HCT116 (cell line): ENCODE data around the gene ZDHHC14. TPM values are rescaled to one million over a fixed set of nuclear protein-coding genes. Genes with fewer than 3 reads are reported as not detected.

Experiments
- ATAC-seq: fragments of 200-7000 bp; cut with Tn5 transposase; 2 replicates; pipeline ENCODE4 v1.9.1; 2020; ENCODE audit warnings: mild to moderate bottlenecking, moderate library complexity
- BruUV-seq: library from RNA; stranded (reverse); fragments of 400-500 nt; replicated peaks from 2 replicates; lab custom pipeline; 2021; lab: Mats Ljungman, UMichigan
- CTCF ChIA-PET: fragments of 300-600 bp; sonication (Branson Sonifier 250); formaldehyde crosslinking; loops from one replicate; lab custom pipeline; 2021; ENCODE audit warnings: antibody characterized with exemption; lab: Charles Lee
- POLR2A ChIA-PET: fragments of 300-600, 350-600 bp; sonication (Branson Sonifier 250); formaldehyde crosslinking; loops from one replicate; lab custom pipeline; 2021; ENCODE audit warnings: antibody characterized with exemption; lab: Charles Lee
- RAD21 ChIA-PET, 2 experiments: fragments of 300-600 bp; sonication (Branson Sonifier 250); formaldehyde crosslinking; loops; one replicate each; lab custom pipeline; 2023; ENCODE audit warnings: low total read pairs in 2 of 2; ENCODE audit not compliant: uncharacterized antibody in 2 of 2, unreplicated experiment in 2 of 2, low non-redundant PET in 1 of 2; lab: Charles Lee
- DNase-seq: peaks from one replicate; pipeline ENCODE4 v3.0.0-alpha.2; 2010; ENCODE audit warnings: low read depth, low spot score
- H2AFZ ChIP-seq: fragments of 200-600 bp; shearing (Covaris generic), sonication (generic); 2 replicates; pipeline ENCODE4 v1.6.1; 2017; ENCODE audit warnings: low read depth, mixed run types, mixed read lengths, antibody characterized with exemption, low read length; ENCODE audit not compliant: poor library complexity, severe bottlenecking
- H3K27ac ChIP-seq: 2 replicates; pipeline ENCODE4 v1.5.1; 2012; ENCODE audit warnings: low read depth, low read length
- H3K27me3 ChIP-seq: fragments of 200-600 bp; sonication (generic); 2 replicates; pipeline ENCODE4 v1.6.1; 2016; ENCODE audit warnings: mixed run types, low read length, mixed read lengths; ENCODE audit not compliant: insufficient read depth
- H3K36me3 ChIP-seq, 2 experiments: fragments of 200-500 bp in 1 of 2; fragments of 200-600 bp in 1 of 2; sonication (Bioruptor generic) in 1 of 2; sonication (generic) in 1 of 2; 2 replicates each; pipeline versions ENCODE4 v1.5.1 to v1.6.1; 2014 to 2016; ENCODE audit warnings: low read length in 2 of 2, inconsistent platforms in 1 of 2, mixed read lengths in 1 of 2, mixed run types in 1 of 2; ENCODE audit not compliant: insufficient read depth in 2 of 2, control insufficient read depth in 1 of 2
- H3K4me1 ChIP-seq, 2 experiments: fragments of 200-600 bp in 1 of 2; sonication (generic) in 1 of 2; 2 replicates each; pipeline versions ENCODE4 v1.5.1 to v1.6.1; 2012 to 2017; ENCODE audit warnings: low read length in 2 of 2, inconsistent platforms in 1 of 2, mild to moderate bottlenecking in 1 of 2, mixed read lengths in 1 of 2, mixed run types in 1 of 2, moderate library complexity in 1 of 2; ENCODE audit not compliant: insufficient read depth in 2 of 2, control insufficient read depth in 1 of 2
- H3K4me2 ChIP-seq: fragments of 200-600 bp; sonication (generic); 2 replicates; pipeline ENCODE4 v1.6.1; 2017; ENCODE audit warnings: mixed run types, low read length, mixed read lengths
- H3K4me3 ChIP-seq, 2 experiments: fragments of 200-600 bp in 1 of 2; sonication (generic) in 1 of 2; replicated peaks in 1 of 2; 2 replicates each; pipeline ENCODE4 v1.5.1; 2011 to 2016; ENCODE audit warnings: low read length in 2 of 2, control low read depth in 1 of 2, low read depth in 1 of 2, mild to moderate bottlenecking in 1 of 2, mixed read lengths in 1 of 2, mixed run types in 1 of 2
- H3K79me2 ChIP-seq: fragments of 200-600 bp; sonication (generic); 2 replicates; pipeline ENCODE4 v1.6.1; 2017; ENCODE audit warnings: mild to moderate bottlenecking, mixed run types, low read length, moderate library complexity, mixed read lengths; ENCODE audit not compliant: insufficient read depth
- H3K9ac ChIP-seq: fragments of 200-600 bp; sonication (generic); 2 replicates; pipeline ENCODE4 v1.6.1; 2016; ENCODE audit warnings: low read length, mixed read lengths
- H3K9me2 ChIP-seq: fragments of 200-600 bp; sonication (generic), shearing (Covaris generic); 2 replicates; pipeline ENCODE4 v1.6.1; 2017; ENCODE audit warnings: mixed run types, mild to moderate bottlenecking, moderate library complexity; ENCODE audit not compliant: insufficient read depth
- H3K9me3 ChIP-seq, 2 experiments: fragments of 200-500 bp in 1 of 2; fragments of 200-600 bp in 1 of 2; sonication (Bioruptor generic) in 1 of 2; sonication (generic) in 1 of 2; 2 replicates each; pipeline ENCODE4 v1.6.1; 2014 to 2017; ENCODE audit warnings: low read length in 2 of 2, mixed read lengths in 2 of 2, inconsistent platforms in 1 of 2, low read depth in 1 of 2, mild to moderate bottlenecking in 1 of 2, mixed run types in 1 of 2, moderate library complexity in 1 of 2; ENCODE audit not compliant: control insufficient read depth in 1 of 2, insufficient read depth in 1 of 2
- H4K20me1 ChIP-seq: fragments of 200-600 bp; sonication (generic), shearing (Covaris generic); 2 replicates; pipeline ENCODE4 v1.6.1; 2017; ENCODE audit warnings: mixed run types, mild to moderate bottlenecking, moderate library complexity; ENCODE audit not compliant: insufficient read depth
- CBX3 ChIP-seq: IDR thresholded peaks from 2 replicates; pipeline ENCODE4 v1.6.1; 2012; ENCODE audit warnings: low read depth
- CTCF ChIP-seq, 3 experiments: fragments of 200-600 bp in 1 of 3; sonication (generic) in 1 of 3; IDR thresholded peaks in 2 of 3; conservative IDR thresholded peaks in 1 of 3; 2 replicates each; pipeline ENCODE4 v1.5.1; 2012 to 2017; ENCODE audit warnings: low read depth in 2 of 3, low read length in 2 of 3, antibody characterized with exemption in 1 of 3, borderline replicate concordance in 1 of 3, control low read depth in 1 of 3, mild to moderate bottlenecking in 1 of 3, mixed read lengths in 1 of 3, mixed run types in 1 of 3, moderate library complexity in 1 of 3; ENCODE audit not compliant: insufficient read depth in 1 of 3
- EGR1 ChIP-seq: IDR thresholded peaks from 2 replicates; pipeline ENCODE4 v1.6.1; 2012; ENCODE audit warnings: low read depth
- ELF1 ChIP-seq: IDR thresholded peaks from 2 replicates; pipeline ENCODE4 v1.6.1; 2012; ENCODE audit warnings: low read depth, borderline replicate concordance
- EZH2 ChIP-seq: fragments of 200-600 bp; sonication (generic); IDR thresholded peaks from 2 replicates; pipeline ENCODE4 v1.6.1; 2017; ENCODE audit warnings: antibody characterized with exemption, mixed run types
- EZH2phosphoT487 ChIP-seq: fragments of 200-600 bp; IDR thresholded peaks from 2 replicates; pipeline ENCODE4 v1.6.1; 2018; ENCODE audit warnings: antibody characterized with exemption, borderline replicate concordance
- FOSL1 ChIP-seq: IDR thresholded peaks from 2 replicates; pipeline ENCODE4 v1.6.1; 2012; ENCODE audit warnings: low read depth
- MAX ChIP-seq: IDR thresholded peaks from 2 replicates; pipeline ENCODE4 v1.6.1; 2012
- RAD21 ChIP-seq: IDR thresholded peaks from 2 replicates; pipeline ENCODE4 v1.6.1; 2012; ENCODE audit warnings: low read depth, mild to moderate bottlenecking
- SIN3A ChIP-seq: IDR thresholded peaks from 2 replicates; pipeline ENCODE4 v1.6.1; 2012; ENCODE audit warnings: low read depth
- SP1 ChIP-seq: IDR thresholded peaks from 2 replicates; pipeline ENCODE4 v1.6.1; 2012; ENCODE audit warnings: low read depth
- YY1 ChIP-seq: IDR thresholded peaks from 2 replicates; pipeline ENCODE4 v1.6.1; 2011; ENCODE audit warnings: low read length, low read depth, moderate library complexity, mild to moderate bottlenecking; ENCODE audit not compliant: insufficient replicate concordance; ENCODE audit errors: extremely low read depth
- ZBTB33 ChIP-seq: IDR thresholded peaks from 2 replicates; pipeline ENCODE4 v1.6.1; 2011; ENCODE audit warnings: mild to moderate bottlenecking, low read length, moderate library complexity; ENCODE audit not compliant: insufficient replicate concordance; ENCODE audit errors: extremely low read depth
- ZNF274 ChIP-seq: fragments of 200-500 bp; sonication (Bioruptor generic); IDR thresholded peaks from 2 replicates; pipeline ENCODE4 v1.6.1; 2014; ENCODE audit warnings: mild to moderate bottlenecking, low read depth, low read length, inconsistent platforms
- intact Hi-C: fragments of 100-400 bp; cut with micrococcal nuclease; formaldehyde crosslinking; loops from 2 replicates; pipeline ENCODE4 v1.10.0; 2022
- total RNA-seq: library from RNA; stranded (reverse); gene quantifications from one replicate; pipeline ENCODE4 v1.2.1, GENCODE V29; 2021; ENCODE audit not compliant: unreplicated experiment

ZDHHC14 gene
- total RNA-seq, 1 experiment from 2014 or later = 5.3 TPM

GRCh38 chr6:157364705-157365104, 16.3 kb upstream of the ZDHHC14 start:
- Histone ChIP-seq H3K4me3 (no peak overlapping the region), H3K9me3 (no peaks in the 10 kb centered on the region), H3K4me2 (no peak overlapping the region), H4K20me1 (no peaks in the 10 kb centered on the region), H3K9ac (no peak overlapping the region), H3K27ac (no peak overlapping the region), H3K9me2 (no peaks in the 10 kb centered on the region), H2AFZ (no peak overlapping the region), H3K36me3 (no peaks in the 10 kb centered on the region), H3K79me2 (no peaks in the 10 kb centered on the region), H3K4me1 (no peaks in the 10 kb centered on the region), H3K27me3 (no peaks in the 10 kb centered on the region)
- DNase-seq (no peak), ATAC-seq (no peak)
- ChIA-PET POLR2A (no interaction called here), CTCF (no interaction called here), RAD21 (interaction anchor here in 1 of 2 experiments (0.7 kb wide), 1 partner anchor 302 kb away, joined by 3 read pairs; no protein-coding TSS in a partner anchor)
- no peak for TF ChIP-seq ELF1
- TF ChIP-seq EZH2 = no peak
- TF ChIP-seq MAX = no peak
- no peak for TF ChIP-seq CTCF (IDR thresholded peaks at IDR 0.05 in 2 of 3, conservative IDR thresholded peaks at IDR 0.05 in 1 of 3; ENCODE audit: borderline replicate concordance in 1 of 3, insufficient read depth in 1 of 3, low read depth in 2 of 3, low read length in 2 of 3)
- no peak for TF ChIP-seq EGR1
- TF ChIP-seq EZH2phosphoT487 = no peak
- BruUV-seq = no TSS peak
- intact Hi-C loops = no loop called here

GRCh38 chr6:157366648-157367047, 14.3 kb upstream of the ZDHHC14 start:
- H3K4me3 ChIP-seq = no peak overlapping the region
- no peaks in the 10 kb centered on the region for H3K9me2 ChIP-seq
- intact Hi-C loops = no loop called here
- BruUV-seq = no TSS peak
- no peak overlapping the region for H3K27ac ChIP-seq
- H3K79me2 ChIP-seq = no peaks in the 10 kb centered on the region
- ATAC-seq (no peak), DNase-seq (no peak)
- no peaks in the 10 kb centered on the region for H3K4me1 ChIP-seq
- no peak overlapping the region for H3K4me2 ChIP-seq
- ChIA-PET POLR2A (no interaction called here), RAD21 (no interaction called here), CTCF (no interaction called here)
- H3K9me3 ChIP-seq = no peaks in the 10 kb centered on the region
- H3K36me3 ChIP-seq = no peaks in the 10 kb centered on the region
- no peaks in the 10 kb centered on the region for H4K20me1 ChIP-seq
- no peak overlapping the region for H2AFZ ChIP-seq
- no peak overlapping the region for H3K9ac ChIP-seq
- H3K27me3 ChIP-seq = no peaks in the 10 kb centered on the region
- TF ChIP-seq RAD21 (no peak), FOSL1 (no peak), ZNF274 (no peak), SP1 (no peak), EZH2phosphoT487 (no peak), SIN3A (no peak), EZH2 (no peak), ZBTB33 (no peak), CBX3 (no peak), YY1 (no peak)
